GM18507 (cell line): ENCODE measurements around the gene NAT14.

Experiments
- DNase-seq: peaks from one replicate; pipeline ENCODE4 v3.0.0; 2011; ENCODE audit warnings: low read depth; ENCODE audit not compliant: insufficient read length; ENCODE audit errors: extremely low spot score
- FAIRE-seq: peaks from 2 replicates; lab custom pipeline; 2011; peaks lifted over from hg19 to GRCh38; lab: Jason Lieb, UNC

Gene NAT14

DNA sequence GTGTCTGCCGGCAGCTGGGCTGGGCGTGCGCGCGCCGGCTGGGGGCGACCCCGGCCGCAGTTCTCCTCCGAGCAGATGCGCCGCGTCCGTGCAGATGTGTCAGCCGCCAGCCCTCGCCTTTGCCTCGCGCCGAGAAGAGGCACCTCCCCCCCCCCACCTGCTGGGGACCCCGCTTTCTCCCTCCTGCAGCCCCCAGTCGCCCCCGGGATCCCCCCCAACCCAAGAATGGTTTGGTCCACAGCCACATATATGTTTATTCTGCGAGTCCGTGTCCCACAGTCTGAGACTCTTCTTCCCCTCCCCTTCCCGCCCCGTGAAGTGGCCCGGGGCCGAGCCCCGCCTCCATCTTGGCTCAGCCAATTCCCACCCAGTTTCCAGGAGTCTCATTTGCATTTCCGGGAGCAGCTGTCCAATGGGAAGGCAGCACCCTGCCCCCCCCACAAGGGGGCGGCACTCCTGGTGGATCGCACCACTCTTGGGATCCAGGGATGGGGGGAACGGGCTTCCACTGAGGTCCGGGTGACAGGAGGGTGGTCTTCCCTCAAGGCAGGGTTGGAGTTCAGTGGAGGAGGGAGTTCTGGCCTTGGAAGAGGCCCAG, 32.1 kb upstream of the NAT14 start:
- FAIRE-seq (no peak), DNase-seq (no peak)

DNA sequence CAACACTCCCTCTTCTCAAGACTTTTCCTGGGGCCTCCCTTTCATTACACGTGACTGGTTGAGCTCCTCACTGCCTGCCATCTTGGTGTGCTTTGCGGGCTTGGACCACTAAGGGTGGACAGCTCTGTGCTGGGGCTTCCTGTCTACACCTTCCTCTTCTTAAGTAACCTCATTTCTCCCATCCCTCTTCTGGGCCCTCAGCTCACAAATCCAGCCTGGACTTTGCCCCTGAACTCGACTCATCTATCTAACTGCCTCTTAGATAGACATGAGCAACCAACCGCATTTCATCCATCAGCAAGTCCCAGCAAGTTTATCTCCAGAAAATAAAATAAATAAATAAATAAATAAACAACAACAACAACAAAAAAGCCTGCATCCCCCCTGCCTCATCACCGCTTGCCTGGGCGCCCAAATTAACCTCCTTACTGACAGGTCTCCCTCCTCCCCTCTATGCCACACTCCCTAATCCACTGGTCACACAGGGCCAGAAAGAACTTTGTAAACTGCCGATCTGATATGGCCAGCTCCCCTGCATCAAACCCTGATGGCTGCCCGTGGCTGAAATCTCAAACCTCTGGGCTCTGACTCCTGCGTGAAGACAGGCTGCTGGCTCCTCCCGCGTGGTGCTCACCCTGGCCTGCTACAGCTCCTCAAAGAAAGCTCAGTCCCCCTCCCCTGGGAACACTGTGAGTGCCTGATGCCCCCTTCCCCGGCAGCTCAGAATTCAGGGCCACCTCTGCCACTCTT, 31.3 kb upstream of the NAT14 start:
- FAIRE-seq (no peak), DNase-seq (no peak)

DNA sequence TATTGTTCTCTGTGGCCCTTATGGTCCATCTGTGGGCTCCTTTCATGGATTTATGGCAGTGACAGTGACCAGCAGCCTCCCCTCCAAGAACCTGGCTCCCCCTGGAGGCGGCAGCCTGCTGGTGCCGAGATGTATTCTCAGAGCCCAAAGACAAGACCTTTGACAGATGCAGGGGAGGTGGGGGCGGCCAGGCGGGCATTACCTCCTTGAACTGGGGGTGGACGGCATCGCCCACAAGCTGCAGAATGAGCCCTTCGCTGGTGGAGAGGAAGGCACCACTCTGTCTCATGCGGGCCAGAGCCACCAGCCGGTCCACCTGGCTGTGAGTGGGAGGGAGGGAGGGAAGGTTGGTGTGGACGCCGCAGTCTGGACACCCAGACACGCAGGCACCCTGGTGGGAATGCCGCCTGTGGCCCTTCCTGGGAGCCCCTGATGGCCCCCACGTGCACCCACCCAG, 30.2 kb upstream of the NAT14 start:
- FAIRE-seq (no peak), DNase-seq (no peak)

DNA sequence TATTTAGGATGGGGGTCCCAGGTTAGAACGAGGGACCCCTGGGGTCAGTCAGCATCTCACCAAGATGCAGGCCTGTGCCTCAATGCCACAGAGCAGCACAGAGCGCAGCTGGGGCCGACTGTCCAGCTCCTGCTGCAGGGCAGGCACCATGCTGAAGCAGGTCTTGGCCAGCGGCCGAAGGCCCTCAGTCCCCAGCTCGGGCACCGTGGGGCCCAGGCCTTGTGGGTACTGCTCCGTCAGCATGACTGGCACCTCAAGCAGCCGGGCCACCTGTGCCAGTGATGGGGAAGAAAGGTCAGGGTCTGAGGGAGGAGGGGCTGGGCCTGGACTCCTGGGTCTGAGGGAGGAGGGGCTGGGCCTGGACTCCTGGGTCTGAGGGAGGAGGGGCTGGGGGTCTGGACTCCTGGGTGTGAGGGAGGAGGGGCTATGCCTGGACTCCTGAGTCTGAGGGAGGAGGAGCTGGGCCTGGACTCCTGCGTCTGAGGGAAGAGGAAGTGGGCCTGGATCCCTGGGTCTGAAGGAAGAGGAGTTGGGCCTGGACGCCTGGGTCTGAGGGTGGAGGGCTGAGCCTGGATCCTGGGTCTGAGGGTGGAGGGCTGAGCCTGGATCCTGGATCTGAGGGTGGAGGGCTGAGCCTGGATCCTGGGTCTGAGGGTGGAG, 29.3 kb upstream of the NAT14 start:
- FAIRE-seq (no peak), DNase-seq (no peak)

DNA sequence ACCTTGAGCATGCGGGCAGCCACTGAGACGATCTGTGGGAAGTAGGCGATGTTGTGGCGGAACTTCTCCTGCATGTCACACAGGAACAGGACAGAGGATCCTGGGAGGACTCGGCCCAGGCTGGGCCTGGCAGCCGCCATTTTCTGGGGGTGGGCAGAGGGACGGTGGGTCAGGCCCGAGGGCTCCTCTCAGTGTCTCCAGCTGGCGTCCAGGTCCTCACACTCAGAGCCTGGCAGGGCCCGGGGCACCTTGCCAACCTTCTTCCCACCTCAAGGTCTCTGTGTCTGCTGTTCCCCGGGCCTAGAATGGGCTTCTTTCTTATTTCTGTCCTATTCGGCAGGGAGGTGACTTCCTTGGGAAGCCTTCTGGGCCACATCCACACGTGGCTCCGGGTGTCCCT, 28.6 kb upstream of the NAT14 start:
- DNase-seq = no peak
- FAIRE-seq = no peak

DNA sequence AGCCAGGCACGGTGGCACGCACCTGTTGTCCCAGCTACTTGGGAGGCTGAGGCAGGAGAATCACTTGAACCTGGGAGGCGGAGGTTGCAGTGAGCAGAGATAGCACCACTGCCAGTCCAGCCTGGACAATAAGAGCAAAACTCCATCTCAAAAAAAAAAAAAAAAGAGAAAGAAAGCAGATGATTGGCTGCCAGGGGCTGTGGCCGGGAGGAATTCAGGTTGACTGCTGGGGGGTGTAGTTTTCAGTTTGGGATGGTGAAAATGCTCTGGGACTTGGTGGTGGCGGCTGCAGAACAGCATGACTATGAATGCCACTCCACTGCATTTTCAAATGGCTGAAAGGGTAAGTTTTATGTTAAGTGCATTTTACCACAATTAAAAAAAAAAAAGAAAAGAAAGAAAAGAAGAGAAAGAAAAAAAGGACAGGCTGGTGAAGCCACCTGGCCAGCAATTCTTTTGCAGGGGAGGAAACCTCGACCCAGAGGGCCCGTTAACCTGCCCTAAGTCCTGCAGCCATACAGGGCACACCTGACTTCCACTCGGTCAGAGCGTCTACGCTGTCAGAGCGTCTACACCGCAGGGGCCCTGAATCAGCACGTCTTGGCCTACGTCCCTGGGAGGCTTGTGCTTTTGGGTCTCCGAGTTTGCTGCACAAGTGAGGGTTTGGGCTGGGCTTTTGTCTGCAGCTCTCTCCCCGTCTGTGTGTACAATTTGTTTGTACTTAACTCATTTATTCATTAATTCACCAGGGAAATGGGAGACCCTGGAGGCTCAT, 27.1 kb upstream of the NAT14 start:
- no peak for FAIRE-seq
- no peak for DNase-seq

DNA sequence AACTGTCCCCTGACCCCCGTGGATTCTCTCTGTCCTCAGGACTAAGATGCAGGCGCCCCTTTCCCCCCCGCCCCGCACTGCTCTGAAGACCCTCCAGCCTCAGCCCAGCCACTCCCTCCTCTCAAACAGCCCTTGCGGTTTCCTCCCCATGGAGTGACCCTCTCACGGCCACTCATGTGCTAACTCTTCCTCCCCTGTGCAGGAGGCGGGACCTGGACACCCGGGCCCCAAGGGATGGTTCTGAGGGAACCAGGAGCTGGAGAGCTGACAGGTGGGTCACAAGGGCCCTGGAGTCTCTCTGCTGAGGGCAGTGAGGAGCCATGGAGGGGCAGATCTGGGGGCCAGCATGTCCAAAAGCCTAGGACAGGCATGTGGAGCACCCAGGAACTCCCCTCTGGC, 25.4 kb upstream of the NAT14 start:
- no peak for DNase-seq
- FAIRE-seq = no peak

DNA sequence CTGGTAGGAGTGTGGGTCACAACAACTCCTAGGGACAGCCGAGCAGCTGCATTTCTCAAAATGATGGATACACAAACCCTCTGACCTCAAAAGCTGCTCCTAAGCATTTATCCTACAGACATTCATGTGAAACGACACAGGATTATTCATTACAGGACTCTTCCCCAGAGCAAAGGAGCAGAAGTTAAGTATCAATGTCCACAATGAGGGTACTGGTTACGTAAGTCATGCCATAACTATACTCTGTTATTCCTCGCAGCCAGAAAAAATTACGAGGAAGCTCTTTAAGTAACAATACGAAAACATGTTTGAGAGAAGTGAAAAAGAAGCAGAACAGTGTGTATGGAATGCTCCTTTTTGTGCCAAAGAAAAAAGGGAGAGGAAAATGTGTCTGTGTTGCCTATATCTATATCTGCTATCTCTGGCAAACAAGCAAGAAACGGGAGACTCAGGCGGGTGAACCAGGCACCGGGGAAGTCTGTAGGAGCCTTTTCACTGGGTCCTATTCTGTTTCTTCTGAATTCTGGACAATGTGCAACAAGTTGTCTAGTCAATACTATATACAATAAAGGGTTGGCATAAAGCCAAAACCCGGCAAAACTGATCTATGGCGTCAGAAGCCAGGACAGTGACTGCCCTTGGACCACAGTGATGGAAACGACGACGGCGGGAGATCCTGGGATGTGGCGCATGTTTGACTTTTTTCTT, 24.9 kb upstream of the NAT14 start:
- FAIRE-seq (no peak), DNase-seq (no peak)

DNA sequence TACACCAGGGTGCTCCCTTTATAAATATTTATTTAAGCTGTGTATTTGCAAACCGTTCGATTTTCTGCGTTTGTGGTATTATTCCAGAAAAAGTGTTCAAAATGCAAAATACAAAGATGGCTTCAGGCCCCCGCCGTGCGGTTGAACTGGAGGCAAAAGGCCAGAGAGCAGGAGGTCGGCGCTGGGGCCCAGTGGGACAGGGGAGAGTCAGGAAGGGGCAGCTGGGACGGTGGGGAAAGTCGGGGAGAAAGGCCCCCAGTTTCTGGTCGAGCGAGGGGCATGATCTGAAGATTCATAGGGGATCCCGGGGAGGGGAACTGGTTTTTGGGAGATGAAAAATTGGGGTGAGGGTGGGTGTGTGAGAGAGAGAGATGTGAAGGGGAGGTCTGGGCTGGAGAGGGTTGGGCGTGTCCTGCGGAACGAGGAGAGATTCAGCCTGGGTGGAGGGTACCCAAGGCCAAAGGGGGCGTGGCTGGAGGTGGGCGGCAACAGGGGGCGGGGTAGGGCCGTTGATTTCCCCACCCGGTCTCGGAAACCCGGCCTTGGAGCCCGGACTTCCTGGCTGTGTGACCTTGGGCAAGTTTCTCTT, 24.2 kb upstream of the NAT14 start:
- DNase-seq (peak; percentile 64), FAIRE-seq (peak; percentile 82)

DNA sequence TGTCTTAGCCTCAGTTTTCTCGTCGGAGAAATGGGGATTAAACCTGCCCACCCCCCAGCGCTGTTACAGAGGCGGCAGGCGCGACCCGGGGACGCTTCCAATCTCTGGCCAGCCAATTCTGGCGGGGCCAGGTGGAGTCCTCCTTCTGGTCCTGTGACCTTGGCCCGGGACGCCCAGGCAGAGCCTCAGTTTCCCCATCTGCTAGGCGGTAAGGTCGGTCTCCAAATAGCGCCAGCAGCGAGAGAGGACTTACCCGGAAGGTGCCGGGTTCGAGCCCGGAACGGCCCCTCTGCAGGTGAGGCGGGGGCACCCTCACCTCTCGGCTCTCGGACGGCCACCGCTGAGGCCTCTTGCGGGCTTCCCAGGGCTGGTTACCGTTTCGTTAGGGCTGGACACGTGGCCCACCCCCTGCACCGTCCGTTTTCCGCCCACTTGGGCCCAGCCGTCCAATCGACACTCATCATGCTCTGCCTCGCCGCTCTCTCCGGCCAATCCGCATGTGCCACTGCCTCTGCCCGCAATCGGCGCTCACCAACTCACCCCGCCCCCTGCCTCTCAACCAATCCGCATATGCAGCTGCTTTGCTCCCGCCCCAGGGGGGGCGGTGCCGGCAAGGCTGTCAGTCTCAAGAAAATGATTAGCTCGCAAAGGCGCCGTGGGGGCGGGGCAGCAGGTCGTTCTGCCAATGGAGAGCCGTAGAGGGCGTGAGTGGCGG, 23.6 kb upstream of the NAT14 start, which contains the start of gene ISOC2:
TSS of gene ISOC2 (minus strand) at position 384 of the 715 bp plus-strand sequence. CDS start 5,156 bp downstream, outside the sequence.
- DNase-seq (peak; percentile 99), FAIRE-seq (peak; percentile 100)

DNA sequence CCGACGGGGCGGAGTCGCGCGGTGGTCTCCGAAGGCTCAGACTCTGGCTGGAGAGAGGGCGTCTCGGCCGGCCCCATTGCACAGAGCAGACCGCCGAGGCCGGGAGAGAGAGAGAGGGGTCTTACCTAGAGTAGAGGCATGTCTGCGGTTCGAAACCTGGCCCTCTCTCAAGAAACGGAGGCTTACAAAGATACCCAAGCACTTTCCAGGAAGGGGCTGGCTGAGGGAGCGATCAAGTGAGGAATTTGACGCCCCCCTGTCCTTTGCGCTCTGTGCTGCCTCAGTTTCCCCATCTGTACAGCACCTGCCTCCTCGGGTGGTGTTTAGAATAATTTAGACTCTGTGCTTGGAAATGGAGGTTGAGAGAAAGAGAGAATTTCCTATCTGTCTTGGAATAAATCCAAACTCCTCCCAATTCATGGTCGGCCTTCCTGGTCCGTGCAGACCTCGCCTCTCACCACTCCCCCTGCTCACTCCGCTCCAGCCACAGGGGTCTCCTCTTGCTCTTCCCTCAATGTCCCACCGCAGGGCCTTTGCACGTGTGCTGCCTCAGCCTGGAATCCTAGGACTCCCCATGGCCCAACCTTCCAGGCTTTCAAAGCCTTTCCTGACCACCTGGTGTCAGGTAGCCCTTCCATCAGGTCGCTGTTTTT, 22.9 kb upstream of the NAT14 start:
- DNase-seq = no peak
- no peak for FAIRE-seq

DNA sequence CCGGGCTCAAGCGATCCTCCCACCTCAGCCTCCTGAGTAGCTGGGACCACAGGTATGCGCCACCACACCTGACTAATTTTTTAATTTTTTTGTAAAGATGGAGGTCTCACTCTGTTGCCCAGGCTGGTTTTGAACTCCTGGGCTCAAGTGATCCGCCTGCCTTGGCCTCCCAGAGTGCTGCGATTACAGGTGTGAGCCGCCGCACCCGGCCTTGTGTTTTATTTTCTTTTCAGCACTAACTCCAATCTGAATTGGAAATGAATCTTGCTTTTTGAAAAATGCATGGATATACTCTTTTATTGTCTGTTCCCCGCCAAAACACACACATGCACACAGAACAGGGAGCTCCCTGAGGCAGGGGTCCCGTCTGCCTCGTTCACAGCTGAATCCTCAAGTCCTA, 22.3 kb upstream of the NAT14 start:
- no peak for DNase-seq
- no peak for FAIRE-seq

DNA sequence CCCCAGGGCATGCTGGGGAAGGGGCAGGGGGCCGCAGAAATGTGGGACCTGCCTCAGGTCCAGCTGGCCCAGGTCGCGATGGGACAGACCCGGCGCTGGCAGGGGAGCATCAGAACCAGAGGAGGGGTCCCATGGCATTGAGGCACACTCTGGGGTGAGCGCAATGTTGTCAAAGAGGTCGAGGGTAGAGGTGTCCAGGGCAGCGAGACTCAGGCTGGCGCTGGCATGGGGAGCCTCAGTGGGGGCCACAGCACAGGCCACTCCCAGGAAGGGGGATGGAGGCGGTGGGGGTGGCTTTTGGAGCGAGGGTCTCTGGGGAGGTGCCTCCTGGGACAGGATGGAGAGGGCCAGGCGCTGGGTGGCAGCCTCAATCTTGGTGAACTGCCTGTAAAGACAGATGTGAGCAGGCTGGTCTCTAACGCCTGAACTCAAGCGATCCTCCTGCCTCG, 21.4 kb upstream of the NAT14 start:
- DNase-seq (no peak), FAIRE-seq (no peak)

DNA sequence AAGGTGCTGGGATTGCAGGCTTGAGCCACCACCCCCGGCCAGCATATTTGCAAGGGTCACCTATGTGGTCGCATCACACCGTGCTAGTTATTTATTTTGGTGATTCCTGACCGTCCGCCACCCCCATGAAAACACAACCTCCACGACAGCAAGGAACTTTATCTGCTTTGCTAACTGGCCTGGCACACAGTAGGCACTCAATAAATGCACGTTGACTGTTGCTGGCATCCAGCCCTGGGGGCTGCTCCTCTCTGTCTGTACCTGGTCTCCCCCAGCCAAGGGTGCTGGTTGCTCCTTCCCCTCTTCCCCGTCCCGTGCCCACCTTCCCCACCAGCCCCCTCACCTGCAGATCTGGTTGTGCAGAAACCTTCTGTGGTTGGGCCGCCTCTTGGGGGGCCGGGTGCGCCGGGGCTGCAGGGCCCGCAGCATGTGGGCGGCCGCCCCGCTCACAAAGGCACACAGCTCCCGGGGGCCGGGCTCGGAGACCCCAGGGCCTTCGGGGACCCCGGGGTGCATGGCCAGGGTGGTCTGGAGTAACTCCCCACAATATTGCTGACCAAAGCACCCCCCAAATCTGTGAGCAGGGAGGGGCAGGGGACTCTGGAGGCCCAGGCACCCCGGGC, 20.8 kb upstream of the NAT14 start:
- DNase-seq (no peak), FAIRE-seq (no peak)

DNA sequence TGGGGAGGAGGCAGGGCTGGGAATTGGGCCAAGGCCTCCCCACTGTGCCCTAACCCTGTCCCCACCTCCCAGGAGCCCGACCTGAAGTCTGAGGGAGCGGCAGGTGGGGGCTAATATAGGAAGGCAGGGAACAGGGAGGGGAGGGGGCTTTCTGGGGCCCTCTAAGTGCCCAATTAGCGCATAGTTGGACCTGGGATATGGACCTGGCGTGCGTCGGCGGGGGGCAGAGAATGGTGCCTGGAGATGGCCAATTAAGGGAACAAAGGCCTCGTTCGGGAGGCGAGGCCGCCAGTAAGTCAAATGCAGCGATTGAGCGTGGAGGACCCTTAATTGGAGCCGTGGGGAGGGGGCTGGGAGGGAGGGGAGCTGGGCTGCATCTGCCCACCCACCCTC, 20.3 kb upstream of the NAT14 start, which contains the start of gene C19orf85:
TSS of gene C19orf85 (minus strand) at position 90 of the 393 bp plus-strand sequence. CDS start 197 bp downstream, outside the sequence.
- FAIRE-seq = no peak
- DNase-seq = no peak

DNA sequence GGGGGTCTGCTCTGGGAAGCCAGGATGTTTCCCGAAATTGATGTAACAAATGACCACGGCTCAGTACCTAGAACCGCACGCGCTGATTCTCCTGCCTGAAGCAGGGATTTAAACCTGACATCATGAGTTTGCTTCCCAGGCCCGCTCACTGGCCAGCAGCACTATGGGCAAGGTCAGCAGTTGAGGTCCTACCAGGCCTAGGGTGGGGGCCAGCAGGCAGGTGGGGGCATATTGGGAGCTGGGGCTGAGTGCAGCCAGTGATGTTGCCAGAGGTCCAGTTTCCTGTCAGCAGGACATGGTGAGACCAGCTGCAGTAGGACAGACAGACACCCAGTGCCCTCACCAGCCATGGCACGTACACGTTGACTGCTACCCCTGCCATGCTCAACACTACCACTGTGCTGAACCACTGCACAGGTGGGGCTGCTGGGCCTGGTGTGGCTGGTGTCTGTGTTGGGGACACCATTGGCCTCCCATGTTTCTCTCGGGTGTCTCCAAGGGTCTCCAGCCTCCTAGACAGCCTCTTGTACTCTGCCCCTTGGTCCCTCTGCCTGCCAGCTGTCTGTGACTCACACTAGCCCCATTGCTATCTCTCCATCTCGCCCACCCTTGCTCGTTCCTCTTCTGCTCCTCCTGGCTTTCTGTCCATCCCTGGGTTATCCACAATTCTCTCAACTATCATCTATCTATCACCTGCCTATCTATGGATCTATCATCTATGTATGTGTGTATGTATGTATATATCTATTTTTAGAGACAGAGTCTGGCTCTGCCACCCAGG, 19.3 kb upstream of the NAT14 start:
- DNase-seq (no peak), FAIRE-seq (no peak)

DNA sequence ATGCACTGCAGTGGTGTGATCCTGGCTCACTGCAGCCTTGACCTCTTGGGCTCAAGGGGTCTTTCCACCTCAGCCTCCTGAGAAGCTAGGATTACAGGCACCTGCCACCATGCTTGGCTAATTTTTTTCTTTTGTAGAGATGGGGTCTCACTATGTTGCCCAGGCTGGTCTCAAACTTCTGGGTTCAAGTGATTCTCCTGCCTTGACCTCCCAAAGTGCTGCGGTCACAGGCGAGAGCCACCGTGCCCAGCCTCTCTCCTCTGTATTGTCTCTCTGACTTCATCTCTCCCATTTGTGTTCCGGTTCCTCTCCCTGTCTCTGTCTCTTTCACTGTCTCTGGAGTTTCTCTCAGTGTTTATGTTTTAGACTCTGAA, 18.8 kb upstream of the NAT14 start:
- FAIRE-seq = no peak
- DNase-seq = no peak
